Measurements from ENCODE around the gene SLC26A3. TPM values are rescaled to one million over a fixed set of nuclear protein-coding genes. Genes with fewer than 3 reads are reported as not detected.

SLC26A3 gene
- total and polyA plus RNA-seq, 2 of the 8 experiments (the other 6 are each of a cell fraction or from before 2014, with no cell fraction given), result not detected

GRCh38 chr7:107850216-107850615 is 47.2 kb upstream of the SLC26A3 start:
- Histone ChIP-seq H3K9ac (replicated peaks in 1 of 4; ENCODE audit: extremely low read depth in 1 of 4, low read depth in 3 of 4, low read length in 3 of 4) (no peak overlapping the region), H3K56ac (replicated peaks; ENCODE audit: insufficient read length, low read depth, low read length) (no peak overlapping the region), H3K23ac (ENCODE audit: insufficient read length) (no peak overlapping the region), H3K23me2 (ENCODE audit: low read depth, low read length) (no peaks in the 10 kb centered on the region), H3K79me2 (ENCODE audit: control insufficient read depth in 1 of 2, insufficient read depth in 2 of 2, low read length in 2 of 2) (no peaks in the 10 kb centered on the region), H3K14ac (ENCODE audit: insufficient read length) (no peak overlapping the region), H4K5ac (ENCODE audit: insufficient read length, low read depth, low read length) (no peak overlapping the region), H3K4ac (replicated peaks; ENCODE audit: insufficient read length, low read depth, low read length) (no peak overlapping the region), H2BK12ac (ENCODE audit: low read depth, low read length) (no peak overlapping the region), H3K4me3 (ENCODE audit: extremely low read depth in 1 of 4, insufficient read depth in 2 of 4, low read depth in 3 of 4, low read length in 4 of 4) (no peak overlapping the region), H3K4me2 (ENCODE audit: insufficient read depth in 1 of 2, low read depth in 2 of 2, low read length in 2 of 2) (no peak overlapping the region), H4K8ac (ENCODE audit: extremely low read depth, insufficient read depth, low read length) (no peak overlapping the region), H2BK15ac (ENCODE audit: low read length) (no peak overlapping the region), H2BK120ac (replicated peaks; ENCODE audit: low read depth, low read length) (no peak overlapping the region), H3K27me3 (replicated peaks in 1 of 4; ENCODE audit: control insufficient read depth in 3 of 4, extremely low read depth in 1 of 4, insufficient read depth in 3 of 4, low read length in 3 of 4) (no peaks in the 10 kb centered on the region), H3K79me1 (ENCODE audit: low read depth, low read length) (no peaks in the 10 kb centered on the region), H4K91ac (replicated peaks; ENCODE audit: insufficient read length, low read length) (no peak overlapping the region), H3K27ac (ENCODE audit: low read depth, low read length) (no peak overlapping the region), H3K9me3 (ENCODE audit: insufficient read depth in 2 of 2, low read depth in 1 of 2, low read length in 1 of 2) (peaks cover 3 to 14% of the 10 kb centered on the region in 2 experiments; a peak in 2 of 4 replicates), H2AFZ (ENCODE audit: low read length) (no peak overlapping the region), H2AK5ac (ENCODE audit: low read depth, low read length) (no peak overlapping the region), H2BK5ac (ENCODE audit: low read depth, low read length) (no peak overlapping the region), H3K36me3 (ENCODE audit: control insufficient read depth in 2 of 4, insufficient read depth in 4 of 4, low read length in 3 of 4) (no peaks in the 10 kb centered on the region), H3K18ac (ENCODE audit: extremely low read depth, low read length) (no peak overlapping the region), H3K4me1 (replicated peaks in 1 of 4; ENCODE audit: control insufficient read depth in 3 of 4, insufficient read depth in 4 of 4, low read length in 3 of 4) (no peaks in the 10 kb centered on the region), H4K20me1 (replicated peaks in 1 of 2; ENCODE audit: control insufficient read depth in 1 of 2, insufficient read depth in 2 of 2, low read length in 2 of 2) (no peaks in the 10 kb centered on the region), H2BK20ac (ENCODE audit: low read length) (no peak overlapping the region)
- POLR2A ChIA-PET (ENCODE audit: partially characterized antibody), result no interaction called here
- FAIRE-seq, result no peak
- no peak for DNase-seq (ENCODE audit: low read depth in 1 of 2, low spot score in 2 of 2)
- TF ChIP-seq, protein P1, sequence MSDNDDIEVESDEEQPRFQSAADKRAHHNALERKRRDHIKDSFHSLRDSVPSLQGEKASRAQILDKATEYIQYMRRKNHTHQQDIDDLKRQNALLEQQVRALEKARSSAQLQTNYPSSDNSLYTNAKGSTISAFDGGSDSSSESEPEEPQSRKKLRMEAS (IDR thresholded peaks at IDR 0.05), result no peak
- TF ChIP-seq CBX5 (IDR thresholded peaks at IDR 0.05; ENCODE audit: low read depth, low read length) (no peak), POU5F1 (IDR thresholded peaks at IDR 0.05; ENCODE audit: low read depth, low read length) (no peak), SIN3A (conservative IDR thresholded peaks at IDR 0.05 in 1 of 2, IDR thresholded peaks at IDR 0.05 in 1 of 2; ENCODE audit: low read depth in 1 of 2, low read length in 2 of 2) (no peak), USF2 (IDR thresholded peaks at IDR 0.05; ENCODE audit: low read length) (no peak), SP2 (IDR thresholded peaks at IDR 0.05; ENCODE audit: low read length) (no peak), RBBP5 (IDR thresholded peaks at IDR 0.05; ENCODE audit: borderline replicate concordance, low read depth, low read length) (no peak), CHD1 (IDR thresholded peaks at IDR 0.05; ENCODE audit: low read depth, low read length) (no peak), KDM1A (IDR thresholded peaks at IDR 0.05; ENCODE audit: borderline replicate concordance, low read length) (no peak), HDAC2 (IDR thresholded peaks at IDR 0.05; ENCODE audit: borderline replicate concordance in 1 of 2, low read depth in 2 of 2, low read length in 2 of 2) (no peak), KDM5A (IDR thresholded peaks at IDR 0.05; ENCODE audit: low read length) (no peak), KDM4A (IDR thresholded peaks at IDR 0.05; ENCODE audit: low read depth, low read length, severe bottlenecking) (no peak)
- CTCF ChIA-PET (ENCODE audit: partially characterized antibody), result interaction anchor here (0.6 kb wide), 1 partner anchor 25 kb away, joined by 3 read pairs; no protein-coding TSS in a partner anchor
- 89% methylated on average over 3 of the region's 4 CpGs; no CpG with 5 or more reads in 1 of the 2 experiments for WGBS, 2 experiments (ENCODE audit: extremely low coverage in 1 of 2, insufficient coverage in 1 of 2, insufficient read length in 1 of 2, insufficient replicate concordance in 2 of 2, low coverage in 1 of 2, low lambda C conversion rate in 2 of 2, missing lambda C conversion rate in 1 of 2)
